PFSK-1 (cell line): ENCODE measurements around the gene UBE2B.

Experiments used
- FOXP2 ChIP-seq: optimal IDR thresholded peaks from 2 replicates; pipeline ENCODE3; 2011; ENCODE audit warnings: borderline replicate concordance, control low read depth, inconsistent platforms; ENCODE audit not compliant: insufficient read depth; ENCODE audit errors: extremely low read length, extremely low read depth
- POLR2AphosphoS5 ChIP-seq: IDR thresholded peaks from 2 replicates; pipeline ENCODE4 v1.6.1; 2012; ENCODE audit warnings: low read depth, mild to moderate bottlenecking, control low read depth, low read length, moderate library complexity
- SIN3A ChIP-seq: IDR thresholded peaks from 2 replicates; pipeline ENCODE4 v1.6.1; 2012; ENCODE audit warnings: mild to moderate bottlenecking, low read length, moderate library complexity, borderline replicate concordance; ENCODE audit not compliant: insufficient read depth
- TAF1 ChIP-seq: IDR thresholded peaks from 2 replicates; pipeline ENCODE4 v1.6.1; 2012; ENCODE audit warnings: low read length, control low read depth, borderline replicate concordance; ENCODE audit not compliant: insufficient read depth
- TF ChIP-seq, protein P1 (sequence below), 2 experiments: IDR thresholded peaks; 2 replicates each; pipeline versions ENCODE4 v1.6.1 to v1.8.0; 2011 to 2012; ENCODE audit warnings: low read depth in 2 of 2, low read length in 2 of 2, control low read depth in 1 of 2, inconsistent platforms in 1 of 2, mild to moderate bottlenecking in 1 of 2, moderate library complexity in 1 of 2; ENCODE audit not compliant: insufficient read depth in 1 of 2

Gene UBE2B

DNA sequence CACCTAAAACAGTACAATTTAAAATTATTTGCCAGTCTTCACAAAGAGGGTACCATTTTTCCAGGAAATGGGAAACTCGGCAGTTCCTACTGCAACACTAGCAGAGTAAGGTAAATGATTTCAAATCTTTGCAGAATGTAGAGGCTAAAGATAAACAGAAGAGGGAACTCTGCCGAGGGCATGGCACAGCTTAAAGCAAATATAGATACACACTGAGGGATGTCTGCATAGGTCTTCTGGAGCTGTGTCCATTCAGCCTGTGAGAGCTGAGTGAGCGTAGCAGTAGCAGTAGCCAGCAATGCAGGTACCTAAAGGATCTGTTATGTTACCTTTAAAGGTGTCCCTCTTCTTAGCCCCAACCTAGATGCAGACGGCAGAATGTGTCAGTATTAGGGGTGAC is 21.9 kb upstream of the UBE2B start:
- TF ChIP-seq TAF1 = no peak
- no peak for TF ChIP-seq SIN3A
- TF ChIP-seq FOXP2 = no peak
- TF ChIP-seq POLR2AphosphoS5 = no peak
- TF ChIP-seq, protein P1, sequence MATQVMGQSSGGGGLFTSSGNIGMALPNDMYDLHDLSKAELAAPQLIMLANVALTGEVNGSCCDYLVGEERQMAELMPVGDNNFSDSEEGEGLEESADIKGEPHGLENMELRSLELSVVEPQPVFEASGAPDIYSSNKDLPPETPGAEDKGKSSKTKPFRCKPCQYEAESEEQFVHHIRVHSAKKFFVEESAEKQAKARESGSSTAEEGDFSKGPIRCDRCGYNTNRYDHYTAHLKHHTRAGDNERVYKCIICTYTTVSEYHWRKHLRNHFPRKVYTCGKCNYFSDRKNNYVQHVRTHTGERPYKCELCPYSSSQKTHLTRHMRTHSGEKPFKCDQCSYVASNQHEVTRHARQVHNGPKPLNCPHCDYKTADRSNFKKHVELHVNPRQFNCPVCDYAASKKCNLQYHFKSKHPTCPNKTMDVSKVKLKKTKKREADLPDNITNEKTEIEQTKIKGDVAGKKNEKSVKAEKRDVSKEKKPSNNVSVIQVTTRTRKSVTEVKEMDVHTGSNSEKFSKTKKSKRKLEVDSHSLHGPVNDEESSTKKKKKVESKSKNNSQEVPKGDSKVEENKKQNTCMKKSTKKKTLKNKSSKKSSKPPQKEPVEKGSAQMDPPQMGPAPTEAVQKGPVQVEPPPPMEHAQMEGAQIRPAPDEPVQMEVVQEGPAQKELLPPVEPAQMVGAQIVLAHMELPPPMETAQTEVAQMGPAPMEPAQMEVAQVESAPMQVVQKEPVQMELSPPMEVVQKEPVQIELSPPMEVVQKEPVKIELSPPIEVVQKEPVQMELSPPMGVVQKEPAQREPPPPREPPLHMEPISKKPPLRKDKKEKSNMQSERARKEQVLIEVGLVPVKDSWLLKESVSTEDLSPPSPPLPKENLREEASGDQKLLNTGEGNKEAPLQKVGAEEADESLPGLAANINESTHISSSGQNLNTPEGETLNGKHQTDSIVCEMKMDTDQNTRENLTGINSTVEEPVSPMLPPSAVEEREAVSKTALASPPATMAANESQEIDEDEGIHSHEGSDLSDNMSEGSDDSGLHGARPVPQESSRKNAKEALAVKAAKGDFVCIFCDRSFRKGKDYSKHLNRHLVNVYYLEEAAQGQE (IDR thresholded peaks at IDR 0.05; ENCODE audit: insufficient read depth in 1 of 2, low read depth in 2 of 2, low read length in 2 of 2) = no peak

GRCh38 chr5:134355681-134356080 is 15.7 kb upstream of the UBE2B start:
- no peak for TF ChIP-seq SIN3A
- no peak for TF ChIP-seq TAF1
- no peak for TF ChIP-seq POLR2AphosphoS5
- TF ChIP-seq FOXP2 = no peak
- TF ChIP-seq, protein P1 (IDR thresholded peaks at IDR 0.05; ENCODE audit: insufficient read depth in 1 of 2, low read depth in 2 of 2, low read length in 2 of 2) = no peak

- TF ChIP-seq, protein P1 (IDR thresholded peaks at IDR 0.05; ENCODE audit: insufficient read depth in 1 of 2, low read depth in 2 of 2, low read length in 2 of 2) = no peak
- TF ChIP-seq FOXP2 (no peak), POLR2AphosphoS5 (no peak), TAF1 (no peak), SIN3A (no peak)
These were observed 5.8 kb upstream of the UBE2B start for GRCh38 chr5:134365604-134366003.

DNA sequence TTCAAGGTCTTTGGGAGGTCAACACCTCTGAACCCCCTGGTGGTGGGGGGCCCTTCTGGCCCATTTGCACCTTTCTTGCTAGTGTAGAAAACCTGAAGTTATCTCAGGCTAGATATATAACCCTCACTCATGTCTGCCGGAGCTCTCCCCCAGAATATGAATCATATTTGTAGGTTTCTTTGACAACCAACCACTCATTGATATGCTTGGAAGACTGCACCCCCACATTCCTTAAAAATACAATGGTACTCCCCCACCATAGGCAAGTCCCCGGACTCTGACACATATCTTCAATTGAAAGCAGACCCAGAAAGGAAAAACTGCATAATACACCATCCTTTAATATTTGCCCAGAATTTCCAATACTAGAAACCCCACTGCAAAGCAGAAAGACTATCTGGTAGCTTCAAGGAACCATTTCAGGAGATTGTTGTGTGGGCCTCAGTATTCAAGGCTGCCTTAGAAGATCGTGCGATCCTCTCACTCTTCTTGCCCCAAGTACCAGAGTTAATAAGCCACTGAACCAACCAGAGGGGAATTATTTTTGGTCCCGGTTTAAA is 978 bp upstream of the UBE2B start:
- TF ChIP-seq, protein P1 (IDR thresholded peaks at IDR 0.05; ENCODE audit: insufficient read depth in 1 of 2, low read depth in 2 of 2, low read length in 2 of 2) = no peak
- TF ChIP-seq TAF1 = no peak
- no peak for TF ChIP-seq POLR2AphosphoS5
- TF ChIP-seq FOXP2 = no peak
- TF ChIP-seq SIN3A = no peak
